Activated CD4-positive, alpha-beta T cell treated with anti-CD3 and anti-CD28 coated beads, Interleukin-2, amount 50 U/mL, for 48 hours (primary cell): ENCODE data around the gene R3HDM1.
A peak's percentile ranks its signal among the peaks of the same experiment; 100 is the strongest.
"Not testable (repeated sequence)": the region's sequence is repeated elsewhere in the genome, so short reads cannot be mapped to it uniquely, and the experiment has no call there.

ENCODE experiments used
- DNase-seq, 2 experiments: peaks; one replicate each; pipeline ENCODE4 v3.0.0-alpha.2; 2020

R3HDM1 gene

GRCh38 chr2:135531231-135532197 lies at the start of gene R3HDM1:
TSS of gene R3HDM1 (plus strand) at chr2:135531484. CDS start at chr2:135604846, 73,362 bp downstream.
- peak; percentile 95 to 96 for DNase-seq

- no peak for DNase-seq
Measured at GRCh38 chr2:135485441-135485840, 45.8 kb upstream of the R3HDM1 start.

- DNase-seq, result no peak
Measured at GRCh38 chr2:135490376-135490775, 40.9 kb upstream of the R3HDM1 start.

- no peak for DNase-seq
Measured at GRCh38 chr2:135494503-135494902, 36.8 kb upstream of the R3HDM1 start.

- no peak for DNase-seq
Measured at GRCh38 chr2:135494917-135495316, 36.4 kb upstream of the R3HDM1 start.

- not testable (repeated sequence) for DNase-seq
Measured at GRCh38 chr2:135498588-135498987, 32.7 kb upstream of the R3HDM1 start.

GRCh38 chr2:135504811-135505210 lies 26.5 kb upstream of the R3HDM1 start:
- no peak for DNase-seq

- DNase-seq, result no peak
Measured at GRCh38 chr2:135510577-135510976, 20.7 kb upstream of the R3HDM1 start.

- DNase-seq, result no peak
Measured at GRCh38 chr2:135512099-135512498, 19.2 kb upstream of the R3HDM1 start.

GRCh38 chr2:135525786-135526185 lies 5.5 kb upstream of the R3HDM1 start:
- no peak for DNase-seq

- no peak for DNase-seq
Measured at GRCh38 chr2:135528006-135528405, 3.3 kb upstream of the R3HDM1 start.

- DNase-seq, result peak; percentile 91 to 94
Measured at GRCh38 chr2:135530313-135531230, 712 bp upstream of the R3HDM1 start, which contains the start of gene ZRANB3. TSS of gene ZRANB3 (minus strand) at chr2:135531218.

GRCh38 chr2:135532581-135532980 lies 1.3 kb downstream of the R3HDM1 start:
- DNase-seq, result no peak

GRCh38 chr2:135533545-135533944 lies 2.3 kb downstream of the R3HDM1 start:
- DNase-seq, result not testable (repeated sequence)

- DNase-seq, result no peak
Measured at GRCh38 chr2:135546436-135546835, 15.2 kb downstream of the R3HDM1 start.

GRCh38 chr2:135547311-135547710 lies 16.0 kb downstream of the R3HDM1 start:
- no peak for DNase-seq

- DNase-seq, result no peak
Measured at GRCh38 chr2:135551356-135551755, 20.1 kb downstream of the R3HDM1 start.

GRCh38 chr2:135552887-135553286 lies 21.6 kb downstream of the R3HDM1 start:
- no peak for DNase-seq

- no peak for DNase-seq
Measured at GRCh38 chr2:135555311-135555710, 24.0 kb downstream of the R3HDM1 start.

GRCh38 chr2:135557530-135557929 lies 26.2 kb downstream of the R3HDM1 start:
- DNase-seq, result no peak

- no peak for DNase-seq
Measured at GRCh38 chr2:135561925-135562324, 30.6 kb downstream of the R3HDM1 start.

GRCh38 chr2:135563793-135564192 lies 32.5 kb downstream of the R3HDM1 start:
- peak in 1 of 2 experiments; percentile 13 for DNase-seq

- no peak for DNase-seq
Measured at GRCh38 chr2:135570884-135571283, 39.6 kb downstream of the R3HDM1 start.
